GM18951 (cell line): ENCODE data around the gene EVA1A.

Experiments used
- POLR2A ChIP-seq: IDR thresholded peaks from 4 replicates; pipeline ENCODE4 v1.6.1; 2011; ENCODE audit warnings: mild to moderate bottlenecking; ENCODE audit not compliant: insufficient read length, insufficient read depth; ENCODE audit errors: extremely low read depth
- in situ Hi-C: fragments of 300-500 bp; cut with MboI; formaldehyde crosslinking; loops from one replicate; pipeline ENCODE4 v1.12.0; 2022; ENCODE audit warnings: low sequenced_read_pairs, mixed read lengths, inconsistent platforms; ENCODE audit not compliant: unreplicated experiment

EVA1A gene

DNA sequence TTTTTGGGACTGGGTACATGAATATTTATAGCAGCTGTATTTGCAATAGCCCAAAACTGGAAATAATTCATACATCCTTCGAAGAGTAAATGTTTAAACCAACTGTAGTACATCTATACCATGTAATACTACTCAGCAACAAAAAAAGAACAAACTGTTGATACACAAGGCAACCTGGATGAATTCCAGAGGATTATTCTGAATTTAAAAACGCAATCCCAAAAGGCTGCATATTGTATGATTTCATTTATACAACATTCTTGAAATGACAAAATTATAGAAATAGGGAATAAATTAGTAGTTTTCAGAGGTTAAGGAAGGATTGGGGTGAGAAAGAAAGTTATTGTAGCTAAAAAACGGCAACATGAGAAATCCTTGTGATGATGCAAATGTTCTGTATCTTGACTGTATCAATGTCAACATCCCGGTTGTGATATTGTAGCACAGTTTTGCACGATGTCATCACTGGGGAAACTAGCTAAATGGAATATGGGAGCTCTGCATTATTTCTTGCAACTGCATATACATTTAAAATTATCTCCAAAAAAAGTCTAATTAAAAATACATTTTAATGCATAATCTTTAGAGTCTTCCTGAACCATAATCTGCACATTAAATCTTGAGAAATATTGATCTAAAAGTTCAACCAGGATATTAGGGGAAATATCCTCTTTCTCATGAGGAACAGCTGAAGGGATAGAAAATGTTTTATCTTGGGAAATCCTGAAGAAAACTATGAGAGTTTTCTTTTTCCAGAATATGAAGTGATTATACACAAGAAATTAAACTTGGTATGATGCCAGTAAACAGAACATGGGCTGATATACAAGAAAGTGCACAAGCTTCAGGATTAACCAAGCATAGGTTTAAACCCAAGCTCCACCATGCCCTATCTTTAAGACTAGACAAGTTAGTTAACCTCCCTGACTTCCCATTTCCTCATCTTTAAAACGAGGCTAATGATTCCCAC, 21.9 kb downstream of the EVA1A start:
- in situ Hi-C loops: no loop called here
- TF ChIP-seq POLR2A: no peak

GRCh38 chr2:75537658-75538057, 23.1 kb downstream of the EVA1A start:
- in situ Hi-C loops: no loop called here

DNA sequence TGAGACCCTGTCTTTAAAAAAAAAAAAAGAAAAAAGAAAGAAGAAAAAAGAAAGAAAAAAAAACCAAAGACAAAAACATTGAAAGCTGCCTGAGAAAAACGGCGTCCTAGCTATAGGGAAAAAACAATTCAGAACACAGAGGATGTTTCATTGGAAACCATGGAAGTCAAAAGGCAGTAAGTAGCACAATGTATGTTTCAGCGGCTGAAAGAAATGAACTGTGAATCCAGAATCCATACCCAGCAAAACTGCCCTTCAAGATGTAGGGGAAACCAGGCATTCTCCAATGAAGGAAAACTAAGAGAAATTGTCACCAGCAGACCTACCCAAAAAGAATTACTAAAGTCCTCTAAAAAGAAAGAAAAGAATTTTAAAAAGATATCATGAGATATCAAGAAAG, 27.6 kb downstream of the EVA1A start:
- in situ Hi-C loops: no loop called here
- no peak for TF ChIP-seq POLR2A

More at GRCh38 chr2:75537658-75538057, 23.1 kb downstream of the EVA1A start:
- no peak for TF ChIP-seq POLR2A

DNA sequence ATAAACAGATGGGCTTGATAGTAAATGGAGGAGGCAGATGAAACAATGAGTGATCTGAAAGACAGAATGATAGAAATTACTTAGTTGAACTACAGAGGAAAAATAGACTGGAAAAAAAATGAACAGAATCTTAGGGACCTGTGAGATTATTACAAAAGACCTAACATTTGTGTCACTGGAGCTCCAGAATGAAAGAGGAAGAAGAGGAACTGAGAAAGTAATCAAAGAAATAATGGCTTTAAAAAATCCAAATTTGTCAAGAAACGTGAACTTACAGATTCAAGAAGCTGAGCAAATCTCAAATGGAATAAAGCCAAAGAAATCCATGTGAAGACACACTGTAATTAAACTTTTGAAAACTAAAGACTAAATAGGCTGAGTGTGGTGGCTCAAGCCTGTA, 28.3 kb downstream of the EVA1A start:
- in situ Hi-C loops: no loop called here
- TF ChIP-seq POLR2A: no peak

DNA sequence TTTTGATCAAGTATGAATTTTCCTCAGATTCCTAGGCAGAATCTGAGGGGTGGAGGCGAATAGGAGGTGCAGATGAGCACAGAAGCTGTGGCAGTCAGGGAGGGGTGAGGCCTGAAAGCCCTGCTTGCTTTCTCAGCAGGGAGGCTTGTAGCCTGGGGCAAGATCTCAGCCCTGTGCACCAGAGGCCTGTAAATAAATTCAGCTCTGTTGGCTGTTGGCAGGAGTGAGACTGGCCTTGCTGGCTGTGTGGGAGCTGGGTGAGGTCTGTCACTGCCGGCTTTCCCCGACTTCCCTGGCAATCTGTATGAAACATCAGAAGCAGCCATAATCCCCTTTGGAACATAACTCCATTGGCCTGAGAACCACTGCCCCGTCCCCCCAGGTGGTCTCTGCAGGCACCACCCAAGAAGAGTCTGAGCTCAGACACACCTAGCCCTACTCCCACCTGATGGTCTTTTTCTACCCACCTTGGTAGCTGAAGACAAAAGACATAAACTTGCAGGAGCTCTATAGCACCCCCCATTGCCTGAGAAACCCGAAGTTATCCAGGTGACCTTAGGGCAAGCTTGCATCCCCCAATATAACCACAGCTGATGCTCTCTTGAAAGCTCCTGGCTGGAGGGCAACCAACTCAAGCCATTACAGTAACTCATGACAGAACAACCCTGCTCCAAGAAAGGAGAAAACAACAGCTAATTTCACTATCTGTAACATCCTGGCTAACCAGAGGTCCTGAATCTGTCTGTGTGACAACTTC, 32.3 kb downstream of the EVA1A start:
- in situ Hi-C loops: no loop called here
- no peak for TF ChIP-seq POLR2A

GRCh38 chr2:75527676-75528075, 33.1 kb downstream of the EVA1A start:
- TF ChIP-seq POLR2A: no peak
- in situ Hi-C loops: no loop called here

- no peak for TF ChIP-seq POLR2A
- in situ Hi-C loops: no loop called here
Measured at GRCh38 chr2:75526842-75527241, 33.9 kb downstream of the EVA1A start.

- no peak for TF ChIP-seq POLR2A
- in situ Hi-C loops: no loop called here
Measured at GRCh38 chr2:75525434-75526310, 35.1 kb downstream of the EVA1A start.

DNA sequence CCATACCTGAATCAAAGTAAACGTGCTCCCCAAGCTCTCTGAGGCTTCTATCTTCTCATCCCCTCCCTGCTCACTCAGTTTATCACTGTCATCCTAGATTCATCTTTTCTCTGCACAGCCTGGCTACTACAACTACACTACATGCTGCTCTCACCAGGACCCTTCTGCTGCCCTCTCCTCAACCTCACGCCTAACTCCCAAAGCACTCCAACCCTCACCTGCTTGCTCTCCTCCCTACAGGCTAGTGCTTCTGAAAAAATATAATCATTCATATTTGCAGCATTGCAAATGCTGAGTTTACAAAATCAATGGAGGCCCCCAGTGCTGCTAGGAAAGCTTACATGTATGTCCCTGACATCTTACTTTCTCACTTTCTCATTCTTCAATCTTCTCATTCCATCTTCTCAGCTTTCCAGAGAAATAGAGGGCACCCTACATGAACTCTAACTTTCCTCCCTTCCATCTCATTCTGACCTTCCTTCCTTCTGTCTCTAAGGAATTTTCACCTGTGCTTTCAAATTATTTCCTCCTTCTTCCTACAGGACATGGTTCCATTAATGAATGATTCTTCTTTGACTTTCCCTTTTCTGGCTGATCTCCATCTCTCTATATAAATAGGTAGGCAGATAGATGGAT, 36.3 kb downstream of the EVA1A start:
- in situ Hi-C loops: no loop called here
- no peak for TF ChIP-seq POLR2A

- in situ Hi-C loops: no loop called here
- TF ChIP-seq POLR2A: no peak
Measured at GRCh38 chr2:75523313-75524275, 37.1 kb downstream of the EVA1A start.

GRCh38 chr2:75522543-75523312, 38.0 kb downstream of the EVA1A start:
- in situ Hi-C loops: no loop called here
- TF ChIP-seq POLR2A: no peak
